GM12875 (cell line): ENCODE data around the gene WBP2.
A peak's percentile ranks its signal among the peaks of the same experiment; 100 is the strongest.

Experiments used
- H3K4me3 ChIP-seq: one replicate; pipeline ENCODE4 v1.5.1; 2011; ENCODE audit warnings: low read depth, low read length, control low read depth
- CTCF ChIP-seq: IDR thresholded peaks from 2 replicates; pipeline ENCODE4 v1.5.1; 2011; ENCODE audit warnings: low read depth, mild to moderate bottlenecking, control low read depth, inconsistent platforms, low read length, moderate library complexity, borderline replicate concordance; ENCODE audit not compliant: insufficient read depth

Gene WBP2

GRCh38 chr17:75885431-75885830, 30.3 kb upstream of the WBP2 start:
- no peak overlapping the region for H3K4me3 ChIP-seq
- no peak for TF ChIP-seq CTCF

DNA sequence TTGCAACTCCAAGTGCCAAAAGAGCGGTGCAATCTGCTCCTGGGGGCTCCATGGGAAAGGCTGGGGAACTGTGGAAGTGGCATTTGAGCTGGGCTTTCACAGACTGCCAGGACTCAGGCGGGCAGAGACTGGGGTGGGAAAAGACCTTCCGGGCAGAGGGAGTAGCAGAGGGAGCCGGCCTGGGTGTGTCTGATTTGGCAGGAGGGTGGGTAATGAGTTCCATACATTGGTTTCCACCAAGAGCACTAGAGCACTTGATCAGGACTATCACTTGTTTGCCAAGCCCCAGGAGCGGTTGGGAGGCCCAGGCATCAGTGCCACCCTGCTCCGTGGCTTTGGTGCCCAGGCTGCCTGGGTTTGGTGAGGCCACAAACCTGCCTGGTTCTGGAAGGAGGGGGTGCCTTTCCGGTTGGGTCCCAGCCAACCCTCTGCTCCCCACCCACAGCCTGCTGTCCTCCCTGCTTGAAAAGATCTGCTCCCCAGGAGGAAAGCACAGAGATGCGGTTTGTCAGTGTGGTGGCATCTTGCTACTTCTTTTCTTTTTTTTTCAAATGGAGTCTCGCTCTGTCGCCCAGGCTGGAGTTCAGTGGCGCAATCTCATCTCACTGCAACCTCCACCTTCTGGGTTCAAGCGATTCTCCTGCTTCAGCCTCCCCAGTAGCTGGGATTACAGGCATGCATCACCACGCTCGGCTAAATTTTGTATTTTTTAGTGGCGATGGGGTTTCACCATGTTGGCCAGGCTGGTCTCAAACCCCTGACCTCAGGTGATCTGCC, 26.7 kb upstream of the WBP2 start:
- no peak overlapping the region for H3K4me3 ChIP-seq
- TF ChIP-seq CTCF = no peak

- H3K4me3 ChIP-seq = no peak overlapping the region
- no peak for TF ChIP-seq CTCF
Observed at GRCh38 chr17:75880266-75880665, 25.1 kb upstream of the WBP2 start.

DNA sequence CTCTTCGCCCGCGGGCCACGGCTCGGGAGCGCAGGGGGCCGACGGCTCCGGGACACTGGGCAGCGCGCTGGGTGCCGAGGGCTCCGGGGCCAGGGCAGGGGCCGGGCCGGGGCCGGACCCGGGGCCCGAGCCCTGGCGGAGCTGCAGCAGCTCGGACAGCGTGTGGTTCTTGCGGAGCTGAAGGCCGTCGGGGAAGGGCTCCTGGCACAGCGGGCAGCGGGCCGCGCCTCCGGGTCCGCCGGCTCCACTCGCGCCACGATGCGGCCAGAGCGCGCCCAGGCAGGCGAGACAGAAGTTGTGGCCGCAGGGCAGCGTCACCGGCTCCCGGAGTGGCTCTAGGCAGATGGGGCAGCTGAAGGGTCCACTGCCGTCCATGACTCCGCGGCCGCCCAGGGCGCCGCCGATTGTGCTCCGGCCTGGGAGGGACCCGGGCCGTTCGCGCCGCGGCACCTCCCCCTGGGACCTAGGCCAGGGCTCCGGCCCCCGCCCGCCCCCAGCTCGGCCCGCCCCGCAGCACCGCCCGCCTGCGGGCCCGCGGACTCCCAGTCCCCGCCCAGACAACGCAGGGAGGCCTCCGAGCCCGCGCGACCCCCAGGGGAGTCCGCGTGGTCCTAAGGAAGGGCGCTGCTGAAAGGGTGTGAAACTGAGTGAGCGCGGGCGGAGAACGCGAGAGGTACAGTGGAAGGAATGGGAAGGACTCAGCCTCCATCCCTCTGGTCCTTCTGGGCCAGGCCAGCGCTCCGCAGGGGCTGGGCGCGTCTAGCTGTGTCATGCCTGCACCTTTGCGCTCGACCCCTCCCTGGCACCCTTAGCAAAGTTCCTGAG, 23.3 kb upstream of the WBP2 start, which contains the start of gene TRIM47:
TSS of gene TRIM47 (minus strand) at position 408 of the 825 bp plus-strand sequence. CDS start at position 375, 33 bp downstream.
- TF ChIP-seq CTCF = no peak
- H3K4me3 ChIP-seq = peak within 1 kb of the TSS; percentile 61

DNA sequence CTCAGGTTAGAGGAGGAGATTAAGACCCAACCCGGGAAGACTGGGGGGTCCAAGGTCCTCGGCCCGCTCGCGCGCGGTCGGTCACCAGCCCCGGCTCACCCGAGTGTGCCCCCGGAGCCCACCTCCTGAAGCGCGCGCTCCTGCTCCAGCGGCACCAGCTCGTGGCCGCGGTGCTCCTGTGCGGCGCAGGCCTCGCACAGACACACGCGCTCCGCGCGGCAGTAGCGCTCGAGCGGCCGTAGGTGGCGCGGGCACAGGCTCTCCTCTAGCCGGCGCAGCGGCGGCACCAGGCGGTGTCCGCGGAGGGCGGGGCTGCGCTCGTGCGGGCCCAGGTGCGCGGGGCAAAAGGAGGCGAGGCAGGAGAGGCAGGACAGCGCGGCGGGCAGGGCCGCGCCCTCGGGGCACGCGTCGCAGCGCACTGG, 22.6 kb upstream of the WBP2 start:
- H3K4me3 ChIP-seq = peak overlapping the region; percentile 61
- peak; percentile 80 for TF ChIP-seq CTCF

- no peak for TF ChIP-seq CTCF
- H3K4me3 ChIP-seq = peak overlapping the region; percentile 61
Observed at GRCh38 chr17:75876938-75877751, 22.0 kb upstream of the WBP2 start.
